Lower leg skin (tissue), 3 donors: ENCODE results near the gene CYFIP1.

Source experiments
- CTCF ChIP-seq, 3 donors: fragments of 450-650 bp; IDR thresholded peaks; one replicate each; pipeline ENCODE4 v1.5.1; 2016; ENCODE audit warnings: antibody characterized with exemption in 3 of 3, mild to moderate bottlenecking in 3 of 3, moderate library complexity in 2 of 3
- POLR2A ChIP-seq, 2 donors: fragments of 450-650 bp; IDR thresholded peaks; one replicate each; pipeline ENCODE4 v1.6.1; 2016 to 2017; ENCODE audit warnings: antibody characterized with exemption in 2 of 2, mild to moderate bottlenecking in 1 of 2, moderate library complexity in 1 of 2

- no peak for TF ChIP-seq CTCF (IDR thresholded peaks at IDR 0.05)
- TF ChIP-seq POLR2A (IDR thresholded peaks at IDR 0.05), result no peak
Measured at GRCh38 chr15:22959321-22960101, 20.7 kb downstream of the CYFIP1 start.
